ENCODE data around the gene ASB3. TPM values are rescaled to one million over a fixed set of nuclear protein-coding genes. Genes with fewer than 3 reads are reported as not detected.

Gene ASB3
- total RNA-seq, 2 donors from 2014 or later = 10.5 to 14.0 TPM

DNA sequence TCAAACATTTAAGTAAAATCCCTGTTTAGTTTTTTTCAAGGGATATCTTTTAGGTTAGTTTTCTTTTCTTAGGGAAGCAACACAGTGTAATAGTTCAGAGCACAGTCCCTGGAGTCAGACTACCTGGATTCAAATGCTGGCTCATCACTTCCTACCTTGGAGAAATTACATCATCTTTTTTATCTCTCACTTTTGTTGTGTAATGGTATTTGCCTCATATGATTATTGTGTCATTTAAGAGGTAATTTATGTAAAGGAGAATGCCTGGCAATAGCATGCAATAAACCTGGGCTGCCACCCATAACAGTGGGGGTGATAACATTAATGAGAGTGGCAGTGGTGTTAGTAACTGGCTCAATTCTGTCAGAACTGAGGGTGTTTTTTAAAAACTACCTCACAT lies 26.4 kb upstream of the ASB3 start:
- no peak overlapping the region for H3K27ac ChIP-seq
- TF ChIP-seq POLR2A (IDR thresholded peaks at IDR 0.05) = no peak
- TF ChIP-seq, protein P1, sequence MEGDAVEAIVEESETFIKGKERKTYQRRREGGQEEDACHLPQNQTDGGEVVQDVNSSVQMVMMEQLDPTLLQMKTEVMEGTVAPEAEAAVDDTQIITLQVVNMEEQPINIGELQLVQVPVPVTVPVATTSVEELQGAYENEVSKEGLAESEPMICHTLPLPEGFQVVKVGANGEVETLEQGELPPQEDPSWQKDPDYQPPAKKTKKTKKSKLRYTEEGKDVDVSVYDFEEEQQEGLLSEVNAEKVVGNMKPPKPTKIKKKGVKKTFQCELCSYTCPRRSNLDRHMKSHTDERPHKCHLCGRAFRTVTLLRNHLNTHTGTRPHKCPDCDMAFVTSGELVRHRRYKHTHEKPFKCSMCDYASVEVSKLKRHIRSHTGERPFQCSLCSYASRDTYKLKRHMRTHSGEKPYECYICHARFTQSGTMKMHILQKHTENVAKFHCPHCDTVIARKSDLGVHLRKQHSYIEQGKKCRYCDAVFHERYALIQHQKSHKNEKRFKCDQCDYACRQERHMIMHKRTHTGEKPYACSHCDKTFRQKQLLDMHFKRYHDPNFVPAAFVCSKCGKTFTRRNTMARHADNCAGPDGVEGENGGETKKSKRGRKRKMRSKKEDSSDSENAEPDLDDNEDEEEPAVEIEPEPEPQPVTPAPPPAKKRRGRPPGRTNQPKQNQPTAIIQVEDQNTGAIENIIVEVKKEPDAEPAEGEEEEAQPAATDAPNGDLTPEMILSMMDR (IDR thresholded peaks at IDR 0.05) = no peak
- intact Hi-C loops (cut with DNase I) = no loop called here
- no peak overlapping the region for H3K4me3 ChIP-seq
- ATAC-seq = no peak
- peaks cover 8 to 45% of the 10 kb centered on the region in 2 donors for H3K36me3 ChIP-seq (replicated peaks in 1 of 2; ENCODE audit: insufficient read depth in 1 of 2, low read depth in 2 of 2)
- no peak for DNase-seq
- no peaks in the 10 kb centered on the region for H3K9me3 ChIP-seq
- no peaks in the 10 kb centered on the region for H3K4me1 ChIP-seq
- no peaks in the 10 kb centered on the region for H3K27me3 ChIP-seq

- Histone ChIP-seq H3K9me3 (no peaks in the 10 kb centered on the region), H3K4me3 (no peak overlapping the region), H3K36me3 (replicated peaks in 1 of 2; ENCODE audit: insufficient read depth in 1 of 2, low read depth in 2 of 2) (peaks cover 8 to 50% of the 10 kb centered on the region in 2 donors), H3K27me3 (no peaks in the 10 kb centered on the region), H3K4me1 (no peaks in the 10 kb centered on the region), H3K27ac (no peak overlapping the region)
- no peak for TF ChIP-seq POLR2A (IDR thresholded peaks at IDR 0.05)
- TF ChIP-seq, protein P1 (IDR thresholded peaks at IDR 0.05) = no peak
- ATAC-seq = no peak
- WGBS, 2 donors = 91 to 94% methylated on average over 3 of the region's 3 CpGs
- DNase-seq = no peak
- intact Hi-C loops (cut with DNase I) = no loop called here
These were observed 24.8 kb upstream of the ASB3 start for GRCh38 chr2:53811601-53812000.

DNA sequence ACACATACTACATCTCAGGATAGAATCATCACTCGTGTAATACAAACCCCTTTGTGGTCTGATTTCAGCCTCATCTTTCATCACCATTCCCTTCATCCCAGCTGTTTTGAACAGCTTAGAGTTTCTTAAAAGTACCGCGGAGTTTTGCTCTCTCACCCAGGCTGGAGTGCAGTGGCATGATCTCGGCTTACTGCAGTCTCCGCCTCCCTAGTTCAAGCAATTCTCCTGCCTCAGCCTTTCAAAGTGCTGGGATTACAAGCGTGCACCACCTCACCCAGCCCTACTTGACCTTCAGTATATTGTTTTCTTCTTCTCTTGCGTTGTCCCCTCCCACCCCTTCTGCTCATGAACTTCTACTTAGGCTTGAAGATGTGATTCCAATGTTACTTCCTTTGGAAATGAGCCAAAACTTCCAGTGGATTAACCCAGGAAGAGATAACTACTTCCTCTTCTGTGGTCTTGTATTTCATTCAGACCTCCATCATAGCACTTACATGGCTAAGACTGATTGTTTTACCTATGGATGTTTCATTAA lies 15.9 kb upstream of the ASB3 start:
- Histone ChIP-seq H3K4me1 (no peaks in the 10 kb centered on the region), H3K27ac (no peak overlapping the region), H3K36me3 (replicated peaks in 1 of 2; ENCODE audit: insufficient read depth in 1 of 2, low read depth in 2 of 2) (peaks cover 0 to 22% of the 10 kb centered on the region in 2 donors), H3K9me3 (no peaks in the 10 kb centered on the region), H3K27me3 (no peaks in the 10 kb centered on the region), H3K4me3 (no peak overlapping the region)
- ATAC-seq (no peak), DNase-seq (no peak)
- TF ChIP-seq, protein P1 (IDR thresholded peaks at IDR 0.05) = no peak
- no peak for TF ChIP-seq POLR2A (IDR thresholded peaks at IDR 0.05)
- 85 to 87% methylated on average over 7 of the region's 7 CpGs for WGBS, 2 donors
- intact Hi-C loops (cut with DNase I) = no loop called here

DNA sequence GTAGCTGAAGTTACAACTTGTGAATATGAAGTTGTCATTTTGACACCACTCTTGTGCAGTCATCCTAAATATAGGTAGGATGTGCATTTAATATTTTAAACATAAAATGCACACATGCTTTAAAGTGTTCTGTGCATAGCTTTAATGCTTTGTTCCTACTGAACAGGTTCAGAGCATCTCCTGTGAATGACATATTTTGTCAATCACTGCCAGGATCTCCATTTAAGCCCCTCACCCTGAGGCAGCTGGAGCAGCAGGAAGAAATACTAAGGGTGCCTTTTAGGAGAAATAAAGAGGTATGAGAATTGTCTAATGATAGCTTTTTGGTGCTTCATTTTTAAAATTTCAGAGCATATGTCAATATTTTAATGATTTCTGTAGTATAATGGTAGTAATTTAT lies 14.8 kb upstream of the ASB3 start:
- ATAC-seq = no peak
- intact Hi-C loops (cut with DNase I) = no loop called here
- TF ChIP-seq, protein P1 (IDR thresholded peaks at IDR 0.05) = no peak
- no peak for TF ChIP-seq POLR2A (IDR thresholded peaks at IDR 0.05)
- Histone ChIP-seq H3K4me1 (no peaks in the 10 kb centered on the region), H3K27ac (no peak overlapping the region), H3K4me3 (no peak overlapping the region), H3K27me3 (no peaks in the 10 kb centered on the region), H3K9me3 (no peaks in the 10 kb centered on the region), H3K36me3 (replicated peaks in 1 of 2; ENCODE audit: insufficient read depth in 1 of 2, low read depth in 2 of 2) (peaks cover 0 to 18% of the 10 kb centered on the region in 2 donors)
- DNase-seq = no peak

- ATAC-seq (no peak), DNase-seq (no peak)
- Histone ChIP-seq H3K9me3 (no peaks in the 10 kb centered on the region), H3K4me1 (peaks cover 21% of the 10 kb centered on the region), H3K36me3 (replicated peaks in 1 of 2; ENCODE audit: insufficient read depth in 1 of 2, low read depth in 2 of 2) (peaks cover 0 to 8% of the 10 kb centered on the region in 2 donors), H3K27me3 (no peaks in the 10 kb centered on the region), H3K4me3 (no peak overlapping the region), H3K27ac (no peak overlapping the region)
- TF ChIP-seq, protein P1 (IDR thresholded peaks at IDR 0.05) = no peak
- TF ChIP-seq POLR2A (IDR thresholded peaks at IDR 0.05) = no peak
- intact Hi-C loops (cut with DNase I) = no loop called here
- 72% methylated on average over 3 of the region's 3 CpGs for WGBS, 2 donors
These were observed 7.1 kb upstream of the ASB3 start for GRCh38 chr2:53793821-53794220.

All from body of pancreas (tissue), 4 donors.